Glomerular endothelial cell (primary cell): ENCODE measurements around the gene SPHK1. TPM values are rescaled to one million over a fixed set of nuclear protein-coding genes. Genes with fewer than 3 reads are reported as not detected.

Experiments
- DNase-seq: peaks from one replicate; pipeline ENCODE4 v3.0.0-alpha.2; 2011; ENCODE audit warnings: low read depth, low spot score; ENCODE audit errors: extremely low read depth
- total RNA-seq: library from RNA; depleted of rRNA; stranded (reverse); fragments of >200 nt; gene quantifications from 2 replicates; pipeline ENCODE4 v1.2.3, GENCODE V29; 2015

Gene SPHK1
- total RNA-seq, 1 donor from 2014 or later, result 125 TPM

DNA sequence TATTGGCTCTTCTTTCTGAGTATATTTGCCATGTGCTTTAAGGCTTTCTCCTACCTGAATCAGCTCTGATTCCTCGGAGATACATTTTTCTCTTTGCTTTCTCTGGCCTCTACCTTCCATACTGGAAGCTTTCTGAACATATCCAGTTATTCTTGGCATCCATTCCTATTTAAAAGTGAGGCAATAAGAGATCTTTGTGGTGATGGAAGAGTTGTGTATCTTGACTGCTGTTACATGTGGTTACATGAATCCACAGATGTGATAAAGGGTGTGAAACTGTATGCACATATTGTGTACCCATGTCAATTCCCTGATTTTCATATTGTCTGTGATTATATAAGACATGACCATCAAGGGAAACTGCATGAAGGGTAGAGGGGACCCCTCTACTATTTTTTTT, 44.1 kb downstream of the SPHK1 start:
- DNase-seq, result no peak

GRCh38 chr17:76431509-76431908, 47.1 kb downstream of the SPHK1 start:
- DNase-seq, result no peak

DNA sequence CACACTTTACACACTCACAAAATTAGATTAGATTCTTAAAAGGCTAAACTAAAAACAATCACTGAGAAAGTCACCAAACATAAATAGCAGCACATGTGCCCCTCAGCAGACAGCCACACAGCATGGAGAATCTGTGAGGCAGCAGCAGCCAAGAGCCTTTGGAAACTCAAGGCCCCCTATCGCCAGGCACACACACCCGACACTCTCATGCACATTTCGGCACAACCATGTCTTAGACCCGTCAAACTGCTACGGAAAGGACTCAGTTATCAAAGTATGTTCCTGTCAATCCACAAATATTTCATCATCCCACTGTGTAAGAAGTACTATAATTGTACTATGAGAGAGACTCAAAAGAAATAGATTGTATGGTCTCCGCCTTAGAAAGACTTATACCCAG, 47.6 kb downstream of the SPHK1 start:
- DNase-seq, result no peak

DNA sequence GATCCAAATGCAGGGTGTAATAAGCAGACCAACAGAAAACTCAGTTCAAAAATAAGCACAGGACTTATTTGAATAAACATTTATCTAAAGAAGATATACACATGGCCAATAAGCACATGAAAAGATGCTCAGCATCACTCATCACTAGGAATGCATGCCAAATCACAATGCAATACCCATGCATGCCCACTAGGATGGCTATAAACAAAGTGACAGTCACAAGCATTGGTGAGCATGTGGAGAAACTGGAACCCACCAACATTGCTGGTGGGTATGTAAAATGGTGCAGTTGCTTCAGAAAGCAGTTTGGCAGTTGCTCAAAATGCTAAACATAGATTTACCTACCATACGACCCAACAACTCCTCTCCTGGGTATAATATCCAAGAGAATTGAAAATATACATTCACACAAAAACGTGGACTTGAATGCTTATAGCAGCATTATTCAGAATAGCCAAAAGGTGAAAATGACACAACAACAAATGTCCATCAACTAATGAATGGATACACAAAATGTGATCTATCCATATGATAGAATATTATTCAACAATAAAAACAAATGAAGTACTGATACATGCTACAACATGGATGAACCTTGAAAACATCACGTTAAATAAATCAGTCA, 48.4 kb downstream of the SPHK1 start:
- no peak for DNase-seq

GRCh38 chr17:76433693-76434092, 49.3 kb downstream of the SPHK1 start:
- no peak for DNase-seq

DNA sequence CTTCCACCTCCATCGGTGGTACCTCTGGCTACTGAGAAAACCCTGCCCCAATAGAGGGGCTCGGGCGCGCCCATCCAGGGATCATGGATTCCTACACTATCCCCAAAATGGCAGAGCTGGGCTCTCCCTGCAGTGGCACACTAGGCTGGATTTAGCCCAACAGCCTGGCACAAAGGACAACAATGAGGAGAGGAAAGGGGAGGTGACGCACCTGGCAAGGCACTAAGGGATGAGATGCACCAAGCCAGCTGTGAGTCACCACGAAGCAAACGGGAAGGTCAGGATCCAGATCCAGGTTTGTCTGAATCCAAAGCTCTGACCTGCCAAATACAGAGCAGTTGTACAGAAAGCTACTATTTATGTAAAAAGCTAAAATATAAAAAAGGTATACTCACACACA, 50.5 kb downstream of the SPHK1 start:
- DNase-seq, result no peak

DNA sequence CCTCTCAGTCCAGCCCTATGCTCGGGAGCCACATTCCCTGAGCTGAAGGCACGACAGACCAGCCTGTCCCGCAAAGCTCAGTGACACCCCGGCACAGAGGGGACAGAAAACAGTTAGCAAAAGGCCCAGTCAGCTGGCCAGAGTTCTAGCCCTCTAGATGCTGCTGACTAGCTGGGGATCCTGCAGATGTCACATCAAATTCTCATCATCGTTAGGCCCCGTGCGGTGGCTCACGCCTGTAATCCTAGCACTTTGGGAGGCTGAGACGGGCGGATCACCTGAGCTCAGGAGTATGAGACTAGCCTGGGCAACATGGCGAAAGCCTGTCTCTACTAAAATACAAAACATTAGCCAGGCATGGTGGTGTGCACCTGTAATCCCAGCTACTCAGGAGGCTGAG, 51.3 kb downstream of the SPHK1 start:
- DNase-seq, result no peak

Other genes starting within 250 kb of the SPHK1 start
- gene FOXJ1, start 243.4 kb upstream of the SPHK1 start, total RNA-seq, result 0.18 and 0.39 TPM in 2 replicates
- gene RNF157, start 144.1 kb upstream of the SPHK1 start, total RNA-seq, result 0.44 and 0.58 TPM in 2 replicates
- 13.6 and 25.7 TPM in 2 replicates for gene UBALD2, start 119.3 kb upstream of the SPHK1 start, total RNA-seq
- gene QRICH2, start 76.3 kb upstream of the SPHK1 start, total RNA-seq, result 3.5 and 6.8 TPM in 2 replicates
- gene PRPSAP1, start 30.7 kb upstream of the SPHK1 start, total RNA-seq, result 79.1 and 87.6 TPM in 2 replicates
- gene UBE2O, start 68.5 kb downstream of the SPHK1 start, total RNA-seq, result 21.3 and 33.5 TPM in 2 replicates
- not detected in 2 replicates for gene AANAT, start 83.0 kb downstream of the SPHK1 start, total RNA-seq
- 77.3 and 132 TPM in 2 replicates for gene RHBDF2, start 116.8 kb downstream of the SPHK1 start, total RNA-seq
- gene CYGB, start 153.1 kb downstream of the SPHK1 start, total RNA-seq, result 7.0 TPM in 2 replicates
- 0.58 and 1.8 TPM in 2 replicates for gene PRCD, start 155.4 kb downstream of the SPHK1 start, total RNA-seq
- gene ST6GALNAC2, start 201.3 kb downstream of the SPHK1 start, total RNA-seq, result 1.8 and 3.3 TPM in 2 replicates